Endothelial cell of umbilical vein (primary cell): ENCODE results near the gene IKZF1. TPM values are rescaled to one million over a fixed set of nuclear protein-coding genes. Genes with fewer than 3 reads are reported as not detected.

Source experiments
- BruUV-seq: library from RNA; stranded (reverse); fragments of 400-500 nt; replicated peaks from 2 replicates; lab custom pipeline; 2021; lab: Mats Ljungman, UMichigan
- CTCF ChIA-PET: fragments of 300-600, 350-600 bp; sonication (Branson Sonifier 250); formaldehyde crosslinking; loops from one replicate; lab custom pipeline; 2021; ENCODE audit warnings: antibody characterized with exemption, inconsistent platforms; lab: Charles Lee
- POLR2A ChIA-PET: fragments of 300-600, 350-600 bp; sonication (Branson Sonifier 250); formaldehyde crosslinking; loops from one replicate; lab custom pipeline; 2021; ENCODE audit warnings: antibody characterized with exemption, inconsistent platforms; lab: Charles Lee
- DNase-seq: peaks from one replicate; pipeline ENCODE4 v3.0.0-alpha.2; 2011; ENCODE audit warnings: low read depth, low spot score
- FAIRE-seq: peaks from 2 replicates; lab custom pipeline; 2011; peaks lifted over from hg19 to GRCh38; lab: Jason Lieb, UNC
- H2AFZ ChIP-seq: 2 replicates; pipeline ENCODE4 v1.6.0; 2012; ENCODE audit warnings: low read depth, low read length, control low read depth, inconsistent platforms
- H3K27ac ChIP-seq: 2 replicates; pipeline ENCODE4 v1.5.1; 2011; ENCODE audit warnings: low read depth, mild to moderate bottlenecking, control low read depth, low read length, moderate library complexity; ENCODE audit not compliant: insufficient read depth
- H3K27me3 ChIP-seq, 2 experiments: 2 replicates each; pipeline versions ENCODE4 v1.6.0 to v1.6.1; 2011; ENCODE audit warnings: low read length in 2 of 2, mixed read lengths in 1 of 2; ENCODE audit not compliant: control insufficient read depth in 2 of 2, insufficient read depth in 2 of 2
- H3K36me3 ChIP-seq, 2 experiments: 2 replicates in 1 of 2; 3 replicates in 1 of 2; pipeline ENCODE4 v1.5.1; 2011; ENCODE audit warnings: low read length in 2 of 2, mild to moderate bottlenecking in 1 of 2, moderate library complexity in 1 of 2; ENCODE audit not compliant: control insufficient read depth in 2 of 2, insufficient read depth in 2 of 2; ENCODE audit errors: extremely low read depth in 1 of 2
- H3K4me1 ChIP-seq: 3 replicates; pipeline ENCODE4 v1.5.1; 2011; ENCODE audit warnings: mild to moderate bottlenecking, low read length; ENCODE audit not compliant: control insufficient read depth, insufficient read depth; ENCODE audit errors: extremely low read depth
- H3K4me2 ChIP-seq: 2 replicates; pipeline ENCODE4 v1.6.1; 2011; ENCODE audit warnings: low read length, control low read depth, mixed read lengths; ENCODE audit not compliant: insufficient read depth
- H3K4me3 ChIP-seq, 3 experiments: fragments of 200-600 bp in 1 of 3; sonication (generic), shearing (Covaris generic) in 1 of 3; replicated peaks in 1 of 3; 2 replicates each; pipeline ENCODE4 v1.5.1; 2011 to 2016; ENCODE audit warnings: control low read depth in 3 of 3, low read length in 3 of 3, mild to moderate bottlenecking in 2 of 3, inconsistent platforms in 1 of 3, low read depth in 1 of 3, moderate library complexity in 1 of 3; ENCODE audit not compliant: insufficient read depth in 1 of 3
- H3K79me2 ChIP-seq: 2 replicates; pipeline ENCODE4 v1.6.0; 2012; ENCODE audit warnings: low read length, inconsistent platforms; ENCODE audit not compliant: control insufficient read depth, insufficient read depth
- H3K9ac ChIP-seq: replicated peaks from 2 replicates; pipeline ENCODE3; 2011; ENCODE audit warnings: low read length, control low read depth; ENCODE audit not compliant: insufficient read depth; ENCODE audit errors: extremely low read depth
- H3K9me1 ChIP-seq: replicated peaks from 3 replicates; pipeline ENCODE4 v1.6.0; 2011; ENCODE audit warnings: mild to moderate bottlenecking, low read length; ENCODE audit not compliant: control insufficient read depth, insufficient read depth; ENCODE audit errors: extremely low read depth
- H3K9me3 ChIP-seq: replicated peaks from 2 replicates; pipeline ENCODE4 v1.5.1; 2012; ENCODE audit warnings: low read length, inconsistent platforms; ENCODE audit not compliant: control insufficient read depth, insufficient read depth
- H4K20me1 ChIP-seq: replicated peaks from 2 replicates; pipeline ENCODE3; 2011; ENCODE audit warnings: mild to moderate bottlenecking, low read length; ENCODE audit not compliant: control insufficient read depth, insufficient read depth; ENCODE audit errors: extremely low read depth
- CTCF ChIP-seq, 2 donors: IDR thresholded peaks; 1 replicate in 1 of 2; 2 replicates in 1 of 2; pipeline ENCODE4 v1.5.1; 2011; ENCODE audit warnings: low read length in 2 of 2, mild to moderate bottlenecking in 2 of 2, moderate library complexity in 2 of 2, control low read depth in 1 of 2, inconsistent platforms in 1 of 2, low read depth in 1 of 2; ENCODE audit not compliant: insufficient read depth in 1 of 2; ENCODE audit errors: extremely low read depth in 1 of 2
- EZH2 ChIP-seq: IDR thresholded peaks from 2 replicates; pipeline ENCODE4 v1.6.1; 2012; ENCODE audit warnings: borderline replicate concordance, low read depth, mild to moderate bottlenecking, moderate library complexity, low read length, inconsistent platforms; ENCODE audit not compliant: severe bottlenecking
- FOS ChIP-seq: IDR thresholded peaks from 2 replicates; pipeline ENCODE4 v1.6.1; 2011; ENCODE audit warnings: mild to moderate bottlenecking, low read length, moderate library complexity, borderline replicate concordance; ENCODE audit not compliant: insufficient read depth
- GATA2 ChIP-seq: IDR thresholded peaks from 2 replicates; pipeline ENCODE4 v1.7.0; 2011; ENCODE audit warnings: low read depth, mild to moderate bottlenecking, moderate library complexity, mixed read lengths, low read length; ENCODE audit not compliant: insufficient read length, insufficient read depth
- JUN ChIP-seq: IDR thresholded peaks from 2 replicates; pipeline ENCODE4 v1.6.1; 2011; ENCODE audit warnings: borderline replicate concordance, low read depth; ENCODE audit not compliant: insufficient read length, insufficient read depth
- MAX ChIP-seq: IDR thresholded peaks from 2 replicates; pipeline ENCODE4 v1.6.1; 2011; ENCODE audit not compliant: insufficient read depth, insufficient read length
- MYC ChIP-seq: IDR thresholded peaks from one replicate; pipeline ENCODE4 v1.6.1; 2011; ENCODE audit warnings: mild to moderate bottlenecking, low read depth, low read length
- POLR2A ChIP-seq: IDR thresholded peaks from 2 replicates; pipeline ENCODE4 v1.6.1; 2012; ENCODE audit warnings: low read depth, mild to moderate bottlenecking, control low read depth, low read length
- POLR2AphosphoS5 ChIP-seq: IDR thresholded peaks from 2 replicates; pipeline ENCODE4 v1.6.1; 2012; ENCODE audit warnings: low read depth, mild to moderate bottlenecking, control low read depth, low read length, moderate library complexity; ENCODE audit not compliant: insufficient read depth
- dilution Hi-C: fragments of 300-500 bp; cut with MboI; formaldehyde crosslinking; loops from one replicate; pipeline ENCODE4 v1.15.0; 2019; ENCODE audit warnings: low sequenced_read_pairs; ENCODE audit not compliant: extremely low pct_ligation_motif_present
- intact Hi-C: fragments of 100-400 bp; cut with micrococcal nuclease; formaldehyde crosslinking; loops from one replicate; pipeline ENCODE4 v1.10.0; 2022
- polyA plus RNA-seq, 4 experiments: library from polyadenylated mRNA; depleted of rRNA in 3 of 4; stranded (reverse) in 3 of 4; unstranded in 1 of 4; fragments of >200 nt; gene quantifications; 2 replicates each; pipeline versions ENCODE4 v1.2.1 to v1.2.3, GENCODE V29; 2011 to 2012; ENCODE audit warnings: missing spikeins in 1 of 4
- total RNA-seq: library from RNA; stranded (reverse); gene quantifications from 2 replicates; pipeline ENCODE4 v1.2.3, GENCODE V29; 2021

IKZF1 gene
- total and polyA plus RNA-seq, 2 donors (not counting 3 experiments of a cell fraction or from before 2014, with no cell fraction given), result 0.01 to 0.20 TPM

DNA sequence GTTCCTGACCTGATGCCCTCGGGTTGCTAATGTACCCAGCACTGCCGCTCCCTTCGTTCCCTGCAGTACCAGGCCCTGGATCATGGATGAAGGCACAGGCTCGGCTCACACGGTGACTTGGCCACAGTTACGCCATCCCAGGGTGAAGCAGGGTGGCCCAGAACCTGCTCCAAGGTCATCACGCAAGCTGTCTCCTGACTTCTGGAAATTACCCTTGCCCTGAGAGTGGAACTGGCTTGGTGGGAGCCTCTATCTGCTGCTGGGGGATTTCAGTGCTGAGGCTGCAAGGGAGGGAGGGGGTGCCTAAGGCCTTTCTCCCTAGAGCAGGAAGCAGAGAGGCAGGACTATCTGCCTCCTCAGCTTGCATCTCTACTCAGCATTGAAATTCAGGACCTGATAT lies 109.0 kb downstream of the IKZF1 start:
- dilution Hi-C loops, result no loop called here
- Histone ChIP-seq H4K20me1 (no peaks in the 10 kb centered on the region), H3K27me3 (peaks cover 0 to 8% of the 10 kb centered on the region in 2 experiments), H3K9me3 (no peaks in the 10 kb centered on the region), H3K4me3 (no peak overlapping the region), H2AFZ (no peak overlapping the region), H3K4me1 (no peaks in the 10 kb centered on the region), H3K79me2 (no peaks in the 10 kb centered on the region), H3K9me1 (no peaks in the 10 kb centered on the region), H3K27ac (no peak overlapping the region), H3K9ac (no peak overlapping the region), H3K4me2 (no peak overlapping the region), H3K36me3 (no peaks in the 10 kb centered on the region)
- intact Hi-C loops, result no loop called here
- TF ChIP-seq POLR2A, result no peak
- TF ChIP-seq GATA2, result no peak
- no peak for TF ChIP-seq CTCF (IDR thresholded peaks at IDR 0.05; ENCODE audit: extremely low read depth in 1 of 2, insufficient read depth in 1 of 2, low read depth in 1 of 2, low read length in 2 of 2)
- no peak for TF ChIP-seq MYC
- TF ChIP-seq JUN, result no peak
- no peak for TF ChIP-seq EZH2
- no peak for TF ChIP-seq POLR2AphosphoS5
- no peak for TF ChIP-seq MAX
- no peak for TF ChIP-seq FOS
- DNase-seq (no peak), FAIRE-seq (no peak)
- ChIA-PET CTCF (no interaction called here), POLR2A (no interaction called here)
- no TSS peak for BruUV-seq
